Colon (tissue), 2 donors: ENCODE measurements around the gene KPNA5.
"Not testable (repeated sequence)": the region's sequence is repeated elsewhere in the genome, so short reads cannot be mapped to it uniquely, and the experiment has no call there.

Source experiments
- FAIRE-seq: peaks from 2 replicates; lab custom pipeline; 2012; peaks lifted over from hg19 to GRCh38; lab: Jason Lieb, UNC
- donor health status: control.
- donor health status: control.

KPNA5 gene

DNA sequence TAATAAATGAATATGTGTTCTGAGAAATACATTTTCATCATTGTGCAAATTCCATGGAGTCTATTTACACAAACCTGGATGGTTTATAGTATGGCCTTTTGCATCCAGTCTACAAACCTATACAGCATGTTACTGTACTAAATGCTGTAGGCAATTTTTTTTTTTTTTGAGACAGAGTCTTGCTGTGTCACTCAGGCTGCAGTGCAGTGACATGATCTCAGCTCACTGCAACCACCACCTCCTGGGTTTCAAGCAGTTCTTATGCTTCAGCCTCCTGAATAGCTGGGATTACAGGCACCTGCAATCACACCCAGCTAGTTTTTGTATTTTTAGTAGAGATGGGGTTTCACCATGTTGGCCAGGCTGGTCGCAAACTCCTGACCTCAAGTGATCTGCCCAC, 22.9 kb downstream of the KPNA5 start:
- FAIRE-seq, result not testable (repeated sequence)

DNA sequence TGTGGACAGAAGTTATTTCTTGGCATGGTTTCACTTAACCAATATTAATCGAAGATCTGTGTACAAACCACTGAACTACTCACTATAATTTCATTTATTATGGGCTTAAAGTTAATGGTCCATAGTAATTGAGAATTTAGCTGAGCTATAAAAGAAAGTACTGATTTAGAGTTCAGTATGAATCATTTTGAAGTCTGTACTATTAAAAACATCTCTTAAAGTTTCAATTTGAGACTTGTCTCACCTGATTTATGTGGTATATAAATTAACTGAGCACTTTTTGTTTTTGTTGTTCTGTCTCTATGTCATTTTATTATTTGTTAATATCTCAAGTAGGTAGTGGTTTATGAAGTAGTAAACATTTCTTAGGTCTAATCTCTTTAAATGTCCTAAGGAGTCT, 24.9 kb downstream of the KPNA5 start:
- no peak for FAIRE-seq

DNA sequence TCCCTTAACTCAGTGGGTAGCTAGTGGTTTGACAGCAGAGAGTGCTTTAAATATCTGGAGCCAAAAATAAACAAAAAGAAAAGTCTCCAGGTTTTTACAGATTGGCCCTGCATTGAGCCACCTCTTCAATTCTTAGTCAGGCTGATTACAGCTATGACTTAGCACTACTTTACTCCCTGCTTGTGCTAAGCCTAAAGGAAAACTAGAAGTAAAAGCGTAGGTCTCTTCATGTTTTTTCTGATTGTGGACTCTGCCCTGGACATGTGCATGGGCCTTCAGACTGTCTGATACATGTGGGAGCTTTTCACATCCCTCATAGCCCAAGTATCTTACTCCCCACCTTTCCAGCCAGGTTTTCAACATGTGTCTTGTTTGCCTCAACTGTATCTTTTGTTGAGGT, 33.3 kb downstream of the KPNA5 start:
- no peak for FAIRE-seq

DNA sequence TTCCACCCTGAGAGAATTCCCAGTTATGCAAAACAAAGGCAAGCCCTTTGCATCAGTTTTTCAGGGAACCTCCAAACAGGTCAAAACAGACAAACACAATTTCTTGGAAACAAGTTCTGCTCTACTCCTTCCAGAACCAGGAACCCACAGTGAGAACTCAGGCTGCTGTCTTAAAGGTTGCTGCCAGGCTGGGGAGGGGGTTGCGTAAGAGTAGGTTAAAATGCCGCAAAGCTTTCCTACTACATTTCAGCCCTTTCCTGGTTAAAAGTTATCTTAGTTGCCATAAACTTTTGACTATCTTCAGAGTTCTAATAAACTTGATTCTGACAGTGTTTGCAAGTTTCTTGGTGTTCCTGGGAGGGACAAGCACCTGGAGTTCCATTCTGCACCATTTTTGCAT, 33.8 kb downstream of the KPNA5 start:
- no peak for FAIRE-seq

DNA sequence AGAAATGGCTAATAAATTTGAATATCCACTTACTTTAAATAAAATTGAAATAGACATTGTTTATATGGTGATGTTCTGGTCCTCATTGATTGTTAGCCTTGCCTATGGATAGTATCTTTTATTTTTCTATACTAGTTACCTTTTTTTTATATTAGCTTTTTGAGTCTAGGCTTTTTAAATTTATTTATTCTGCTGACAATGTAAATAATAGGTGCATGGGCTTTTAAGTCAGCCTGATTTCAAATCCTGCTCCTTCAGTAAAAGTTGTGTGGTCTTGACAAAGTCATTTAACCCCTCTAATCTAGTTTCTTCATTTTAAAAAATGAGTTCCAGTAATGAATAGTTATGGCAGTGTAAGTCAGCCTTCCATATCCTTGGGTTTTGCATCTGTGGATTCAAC, 45.9 kb downstream of the KPNA5 start:
- no peak for FAIRE-seq

DNA sequence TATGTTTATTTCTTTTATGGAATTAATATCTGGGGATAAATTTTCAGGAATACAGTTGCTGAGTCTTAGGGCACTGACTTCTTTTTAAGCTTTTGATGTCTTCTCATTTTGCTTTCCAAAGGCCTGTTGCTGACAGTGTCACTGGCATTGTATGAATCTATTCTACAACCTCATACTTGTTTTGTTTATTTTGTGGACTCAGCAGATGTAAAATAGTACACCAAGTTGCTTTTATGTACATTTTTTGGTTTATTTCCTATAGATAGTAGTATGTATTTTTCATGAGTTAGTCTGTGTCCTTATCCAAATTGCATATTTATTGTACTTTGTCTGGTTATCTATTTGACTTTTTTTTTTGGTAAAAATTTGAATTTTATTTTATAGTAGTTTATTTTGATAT, 49.5 kb downstream of the KPNA5 start:
- no peak for FAIRE-seq

DNA sequence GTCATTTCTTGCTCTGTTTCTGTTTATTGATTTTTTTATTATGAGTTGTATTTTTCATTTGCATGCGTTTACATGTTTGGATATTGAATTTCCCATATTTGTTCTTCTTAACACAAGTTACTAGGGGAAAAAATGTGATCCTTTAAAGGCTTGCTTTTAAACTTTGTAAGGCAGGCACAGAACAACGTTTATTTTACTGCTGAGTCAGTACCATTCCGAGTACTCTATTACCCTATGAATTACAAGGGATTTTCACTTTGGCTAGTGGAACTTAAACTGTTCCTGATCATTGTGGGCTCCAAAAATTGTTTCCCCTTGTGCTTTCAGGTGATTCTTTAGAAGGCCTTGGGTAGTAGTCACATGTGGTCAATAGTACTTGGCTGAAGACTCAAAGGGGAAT, 56.0 kb downstream of the KPNA5 start:
- no peak for FAIRE-seq

DNA sequence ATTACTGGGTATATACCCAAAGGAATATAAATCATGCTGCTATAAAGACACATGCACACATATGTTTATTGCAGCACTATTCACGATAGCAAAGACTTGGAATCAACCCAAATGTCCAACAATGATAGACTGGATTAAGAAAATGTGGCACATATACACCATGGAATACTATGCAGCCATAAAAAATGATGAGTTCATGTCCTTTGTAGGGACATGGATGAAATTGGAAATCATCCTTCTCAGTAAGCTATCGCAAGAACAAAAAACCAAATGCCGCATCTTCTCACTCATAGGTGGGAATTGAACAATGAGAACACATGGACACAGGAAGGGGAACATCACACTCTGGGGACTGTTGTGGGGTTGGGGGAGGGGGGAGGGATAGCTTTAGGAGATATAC, 59.5 kb downstream of the KPNA5 start:
- FAIRE-seq, result not testable (repeated sequence)

DNA sequence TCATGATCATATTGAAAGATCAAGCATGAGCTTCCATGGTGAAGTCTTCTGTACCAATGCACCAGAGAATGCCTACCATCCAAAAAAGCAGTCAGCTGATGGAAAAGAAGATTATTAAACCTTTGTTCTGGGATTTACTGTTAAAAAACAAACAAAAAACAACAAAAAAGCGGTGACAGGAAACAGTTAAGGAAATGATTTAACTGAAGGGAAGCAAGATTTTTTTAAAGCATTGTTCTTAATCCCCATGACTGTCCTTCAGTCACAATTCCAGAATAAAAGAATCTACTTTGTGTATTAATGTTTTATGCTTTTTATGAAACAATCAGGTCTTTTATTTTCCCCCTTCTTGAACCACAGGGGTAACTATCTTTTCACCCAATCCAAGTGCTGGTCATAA, 60.6 kb downstream of the KPNA5 start:
- no peak for FAIRE-seq

DNA sequence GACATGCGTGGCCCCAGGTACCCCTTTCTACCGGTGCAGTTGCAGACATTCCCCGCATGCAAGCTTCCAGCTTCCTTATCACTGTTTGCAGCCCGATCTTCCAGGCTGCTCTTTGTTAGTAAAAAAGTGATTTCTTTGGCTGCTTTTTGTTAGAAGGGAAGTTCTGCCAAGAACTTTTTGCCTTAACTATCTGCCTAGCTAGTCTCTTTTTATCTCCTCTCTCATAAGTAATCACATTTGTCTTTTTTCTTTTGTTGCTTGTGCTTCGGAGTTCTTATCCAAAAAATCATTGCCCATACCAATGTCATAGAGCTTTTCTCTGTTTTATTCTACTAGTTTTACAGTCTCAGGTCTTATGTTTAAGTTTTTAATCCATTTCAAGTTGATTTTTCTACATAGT, 64.2 kb downstream of the KPNA5 start:
- FAIRE-seq, result no peak

DNA sequence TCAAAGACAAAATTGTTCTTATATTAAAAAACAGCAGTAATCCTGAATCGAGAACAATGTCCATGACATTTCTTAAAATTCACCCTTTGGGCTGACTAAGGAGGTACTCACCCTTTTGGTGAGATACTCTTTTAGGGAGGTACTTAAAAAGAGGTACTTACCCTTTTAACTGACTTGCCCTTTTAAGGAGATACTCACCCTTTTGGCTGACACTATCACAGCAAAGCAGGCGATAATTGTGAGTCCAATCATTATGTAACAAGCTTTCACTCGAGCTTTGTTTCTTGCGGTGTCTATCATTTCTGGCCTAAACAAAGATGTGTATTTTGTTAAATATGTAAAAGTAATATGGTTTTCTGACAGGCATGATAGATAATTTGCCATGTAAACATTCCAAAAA, 80.8 kb downstream of the KPNA5 start:
- FAIRE-seq, result no peak

DNA sequence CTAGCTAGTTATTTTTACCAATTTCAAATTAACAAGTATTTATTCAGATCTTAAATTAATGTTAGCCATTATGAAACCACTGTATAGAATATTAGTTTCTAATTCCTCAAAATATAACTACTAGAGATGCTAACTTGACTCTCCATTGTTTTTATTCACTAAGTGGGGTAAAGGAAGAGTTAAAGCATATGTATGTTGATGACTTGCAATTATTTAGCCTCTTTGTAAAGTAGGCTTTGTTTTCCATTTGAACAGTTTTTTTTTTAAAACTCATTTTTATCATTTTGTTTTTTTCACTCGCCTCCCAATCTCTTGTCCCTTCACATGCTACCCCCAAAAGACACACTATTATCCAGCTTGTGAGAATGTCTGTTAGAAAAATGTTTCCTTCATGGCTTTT, 81.2 kb downstream of the KPNA5 start:
- no peak for FAIRE-seq

DNA sequence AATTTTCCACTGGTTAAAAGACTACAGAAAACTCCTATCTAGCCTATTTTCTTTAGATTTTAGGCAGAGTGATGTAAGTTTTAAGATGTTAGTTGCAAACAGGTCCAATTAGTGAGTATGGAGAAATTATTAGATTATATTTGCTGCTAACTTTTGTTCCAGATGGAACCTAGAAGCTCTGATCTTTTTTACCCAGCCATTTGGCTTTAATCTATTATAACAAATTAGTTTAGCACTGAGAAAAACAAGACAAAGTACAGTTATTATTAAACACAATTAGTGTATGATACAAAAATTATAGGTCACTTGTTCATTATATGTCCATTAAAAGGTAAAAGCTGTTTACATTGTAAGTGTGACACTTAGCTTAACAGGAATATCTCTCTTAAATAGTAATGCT, 82.0 kb downstream of the KPNA5 start:
- FAIRE-seq, result no peak

DNA sequence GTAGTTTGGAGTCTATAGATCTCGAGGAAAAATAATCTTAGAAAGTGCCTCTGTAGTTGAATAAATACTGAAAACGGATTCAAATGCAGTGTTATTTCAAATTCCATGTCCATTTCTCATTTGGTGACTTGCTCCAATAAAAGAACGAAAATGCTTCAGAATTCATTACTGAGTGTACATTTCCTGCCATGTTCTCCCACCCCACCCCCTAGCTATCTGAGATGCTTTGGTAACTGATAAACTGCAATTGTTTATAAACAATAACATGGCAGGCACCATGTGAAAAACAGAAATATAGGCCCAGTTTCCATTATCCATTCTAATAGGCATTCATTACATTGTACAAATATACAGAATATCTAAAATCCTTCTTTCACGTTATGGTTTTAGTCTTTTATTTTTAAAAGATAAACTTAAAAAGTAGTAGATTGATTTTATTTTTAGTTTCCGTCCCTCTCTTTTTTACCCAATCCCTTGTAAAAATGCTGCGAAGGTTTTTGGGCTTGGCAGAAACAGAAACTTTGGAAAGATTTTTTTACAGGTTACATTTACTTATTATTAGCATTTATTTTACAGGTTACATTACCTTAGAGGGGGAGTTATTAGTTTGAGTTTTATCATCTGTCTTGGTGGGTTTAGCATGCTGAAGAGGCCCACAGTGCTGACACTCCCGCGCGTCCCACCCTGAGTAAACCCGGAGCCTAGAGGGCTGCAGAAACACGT, 83.1 kb downstream of the KPNA5 start:
- FAIRE-seq, result no peak

DNA sequence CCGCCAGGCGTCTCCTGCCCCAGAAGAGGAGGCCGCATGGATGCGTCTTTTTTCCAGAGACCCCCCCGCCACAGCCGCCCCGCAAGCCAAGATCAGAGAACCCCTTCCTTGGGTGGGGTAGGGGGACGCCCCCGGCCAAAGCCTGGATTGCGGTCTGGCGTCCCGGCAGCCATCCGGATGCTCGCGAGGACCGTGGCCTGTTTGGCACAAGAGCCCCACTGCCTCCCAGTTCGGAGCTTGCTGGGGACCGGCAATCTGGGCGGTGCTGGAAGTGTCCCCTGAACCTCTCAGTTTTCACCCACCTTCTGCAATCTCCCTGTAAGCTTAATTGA, 83.6 kb downstream of the KPNA5 start:
- FAIRE-seq, result no peak

DNA sequence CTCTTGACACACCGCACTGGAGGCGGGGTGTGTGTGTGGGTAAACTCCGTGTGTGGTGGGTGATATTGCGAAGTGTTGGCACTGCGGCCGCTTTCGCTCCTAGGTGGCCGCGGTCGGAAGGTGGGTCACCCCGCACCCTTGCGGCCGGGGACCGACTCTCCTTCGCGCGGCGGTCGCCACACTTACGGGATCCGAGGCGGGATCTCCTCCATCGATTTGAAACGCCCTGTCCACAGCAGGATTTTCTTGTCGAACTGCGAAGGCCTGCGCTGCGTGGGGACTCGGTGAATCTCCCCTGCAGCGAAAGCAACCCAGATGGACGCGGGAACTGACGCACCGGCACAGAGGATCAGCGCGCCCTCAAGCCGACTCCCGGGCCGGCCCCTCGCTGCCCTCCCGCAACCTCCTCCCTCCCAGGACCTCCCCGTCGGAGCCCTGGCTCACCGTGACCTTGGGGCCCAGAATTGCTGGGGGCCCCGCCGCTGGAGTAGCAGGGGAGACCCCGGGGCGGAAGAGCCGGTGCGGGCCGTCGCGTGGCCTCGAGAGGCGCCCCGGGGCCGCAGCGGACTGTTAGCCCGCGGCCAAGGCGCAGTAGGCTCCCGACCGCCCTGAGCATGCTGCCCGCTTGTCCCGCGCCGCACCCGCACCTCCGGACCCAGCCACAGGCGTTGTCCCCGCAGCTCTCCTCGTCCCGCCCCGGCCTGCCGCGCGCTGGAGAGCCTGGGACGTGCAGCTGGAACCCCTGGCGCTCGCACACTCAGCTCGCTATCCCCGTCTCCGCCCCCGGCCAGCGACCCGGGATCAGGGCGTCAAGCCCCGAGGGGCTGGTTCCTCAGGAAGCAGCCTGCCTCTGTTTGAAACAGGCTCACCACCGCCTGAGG, 84.2 kb downstream of the KPNA5 start, which contains the start of gene FAM162B:
FAM162B (minus strand) TSS at position 759 of the 881 bp plus-strand sequence; CDS start at position 616, 143 bp downstream.
- no peak for FAIRE-seq

DNA sequence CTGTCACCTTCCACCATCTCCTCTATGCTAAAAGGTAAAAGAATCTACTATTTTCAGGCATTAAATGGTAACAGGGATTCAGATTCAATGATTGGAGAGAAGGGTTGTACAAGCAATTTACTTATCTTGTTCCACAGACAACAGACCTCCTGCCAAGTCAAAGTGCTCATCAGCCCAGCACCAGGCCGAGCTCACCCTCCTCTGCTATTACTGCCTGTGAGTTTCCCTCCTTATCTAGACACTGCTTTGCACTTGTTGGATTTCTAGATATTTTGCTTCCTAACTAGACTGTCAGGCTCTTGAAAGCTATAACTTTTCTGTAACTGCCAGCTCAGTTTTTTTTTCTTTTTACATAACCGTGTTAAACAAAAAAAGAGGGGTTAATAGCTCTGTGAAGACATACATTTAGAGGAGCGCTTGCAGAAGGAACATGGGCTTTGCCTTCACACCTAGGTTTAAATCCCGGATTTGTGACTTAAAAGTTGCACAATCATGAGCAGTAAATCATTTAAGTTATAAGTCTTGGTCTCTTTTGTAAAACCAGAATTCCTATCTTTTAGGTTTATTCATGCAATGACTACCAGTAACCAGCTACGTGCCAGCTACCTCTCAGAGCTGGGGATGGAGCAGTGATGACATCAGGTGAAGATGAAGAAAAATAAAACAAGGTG, 85.6 kb downstream of the KPNA5 start:
- no peak for FAIRE-seq

DNA sequence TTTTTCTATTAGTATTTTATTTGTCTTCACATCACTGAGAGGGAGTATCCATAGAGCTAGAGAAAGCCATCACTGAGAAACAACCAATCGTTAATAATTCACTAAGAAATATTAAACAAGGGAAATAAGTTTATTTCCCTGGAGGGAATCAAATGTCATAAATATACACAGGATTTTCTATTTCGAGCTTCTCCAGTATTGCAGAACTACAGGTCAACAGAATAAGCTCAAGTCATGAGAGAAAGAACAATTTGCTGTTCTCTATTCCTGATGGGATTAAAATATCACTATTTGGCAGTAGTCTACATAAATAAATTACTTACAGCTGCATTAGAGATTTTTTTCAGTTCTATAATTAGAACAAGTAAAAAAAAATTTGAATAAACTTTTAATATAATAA, 86.7 kb downstream of the KPNA5 start:
- no peak for FAIRE-seq

DNA sequence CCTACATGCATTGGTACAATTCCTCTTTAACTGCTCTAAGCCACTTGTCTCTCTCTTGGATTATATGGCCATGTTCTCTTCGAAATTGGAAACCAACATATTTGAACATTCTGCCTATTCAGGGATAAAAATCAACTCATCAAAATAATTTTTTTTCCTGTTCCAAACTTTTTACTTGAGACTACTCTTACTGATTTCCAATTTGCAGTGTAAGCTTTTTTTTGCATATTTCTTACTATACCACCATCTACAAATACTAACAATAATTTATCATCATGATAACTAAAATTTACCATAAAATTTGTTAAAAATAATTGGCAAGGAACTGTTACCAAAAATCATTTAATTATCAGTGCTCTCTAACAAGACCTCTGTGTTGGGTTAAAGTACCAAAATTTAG, 91.4 kb downstream of the KPNA5 start:
- FAIRE-seq, result no peak

DNA sequence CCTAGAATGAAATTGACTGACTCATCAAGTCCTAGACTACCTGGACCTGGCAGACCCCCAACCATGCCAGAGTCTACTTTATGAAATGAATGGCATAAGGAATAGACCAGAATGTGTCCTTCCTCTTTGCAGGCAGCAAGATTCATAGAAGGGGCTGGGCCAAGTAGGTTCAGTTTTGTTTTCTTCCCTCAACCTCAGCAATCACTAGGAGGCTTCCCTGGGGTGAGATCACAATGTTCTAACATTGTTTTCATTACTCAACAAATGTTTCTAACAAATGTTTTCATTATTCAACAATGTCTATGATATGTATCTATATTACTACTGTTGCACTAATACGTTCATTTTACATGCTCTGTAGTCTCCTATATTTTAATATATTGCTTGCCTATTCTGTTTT, 92.9 kb downstream of the KPNA5 start:
- no peak for FAIRE-seq

DNA sequence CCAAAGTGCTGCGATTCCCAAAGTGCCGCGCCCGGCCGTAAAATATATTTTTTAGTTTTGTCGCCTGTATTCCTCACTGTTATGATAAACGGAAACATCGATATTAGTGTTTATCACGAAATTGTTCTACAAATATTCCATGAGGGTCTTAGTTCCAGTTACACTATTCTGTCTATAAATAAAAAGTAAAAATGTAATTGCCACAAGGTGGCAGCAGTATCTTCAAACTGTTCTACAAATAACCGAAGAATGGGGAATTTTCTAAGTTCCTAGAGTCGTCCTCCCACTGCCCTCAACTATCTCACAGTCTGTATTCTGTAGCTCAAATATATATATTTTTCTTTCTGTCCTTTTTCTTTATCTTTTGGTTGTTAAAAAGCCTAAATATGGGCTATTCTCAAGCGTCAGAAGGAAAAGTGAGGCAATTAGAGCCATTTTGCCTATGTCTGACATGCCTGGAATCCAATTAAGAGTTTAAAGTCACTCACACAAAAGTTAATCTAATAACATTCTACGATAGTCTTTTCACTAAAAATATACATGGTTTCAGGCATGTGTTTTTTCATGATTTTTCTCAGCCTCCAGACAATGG, 98.7 kb downstream of the KPNA5 start:
- FAIRE-seq, result no peak

DNA sequence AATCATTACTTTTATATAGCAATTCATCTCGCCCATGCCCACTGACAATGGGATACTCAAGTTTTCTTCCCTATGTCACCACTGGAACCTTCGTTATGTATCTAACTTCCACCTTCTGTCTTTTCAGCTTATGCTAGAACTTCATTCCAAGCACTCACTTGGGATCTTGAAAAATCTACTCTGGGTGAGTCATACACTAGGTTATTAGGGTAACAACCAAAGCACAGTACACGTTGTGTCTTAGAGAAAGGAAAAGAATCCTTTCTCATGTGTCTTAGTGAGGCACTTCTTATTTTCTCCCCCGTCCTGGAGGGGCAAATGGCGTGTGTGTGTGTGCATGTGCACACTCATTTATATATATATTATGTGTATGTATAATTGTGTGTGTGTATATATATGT, 102.8 kb downstream of the KPNA5 start:
- no peak for FAIRE-seq
